OCI-LY3 (cell line): ENCODE results near the gene TRPT1.

Source experiments
- CTCF ChIP-seq: fragments of 200-600, 300-600 bp; sonication (generic); IDR thresholded peaks from 2 replicates; pipeline ENCODE4 v1.5.1; 2014; ENCODE audit warnings: antibody characterized with exemption, low read length, low read depth
- EZH2phosphoT487 ChIP-seq: fragments of 200-600 bp; shearing (Covaris generic); IDR thresholded peaks from 2 replicates; pipeline ENCODE4 v1.6.1; 2018; ENCODE audit warnings: antibody characterized with exemption, mixed run types, low read depth

GRCh38 chr11:64260147-64260708, 34.2 kb upstream of the TRPT1 start:
- TF ChIP-seq CTCF = no peak
- no peak for TF ChIP-seq EZH2phosphoT487
